ENCODE results near the gene CASP8.

CASP8 gene

DNA sequence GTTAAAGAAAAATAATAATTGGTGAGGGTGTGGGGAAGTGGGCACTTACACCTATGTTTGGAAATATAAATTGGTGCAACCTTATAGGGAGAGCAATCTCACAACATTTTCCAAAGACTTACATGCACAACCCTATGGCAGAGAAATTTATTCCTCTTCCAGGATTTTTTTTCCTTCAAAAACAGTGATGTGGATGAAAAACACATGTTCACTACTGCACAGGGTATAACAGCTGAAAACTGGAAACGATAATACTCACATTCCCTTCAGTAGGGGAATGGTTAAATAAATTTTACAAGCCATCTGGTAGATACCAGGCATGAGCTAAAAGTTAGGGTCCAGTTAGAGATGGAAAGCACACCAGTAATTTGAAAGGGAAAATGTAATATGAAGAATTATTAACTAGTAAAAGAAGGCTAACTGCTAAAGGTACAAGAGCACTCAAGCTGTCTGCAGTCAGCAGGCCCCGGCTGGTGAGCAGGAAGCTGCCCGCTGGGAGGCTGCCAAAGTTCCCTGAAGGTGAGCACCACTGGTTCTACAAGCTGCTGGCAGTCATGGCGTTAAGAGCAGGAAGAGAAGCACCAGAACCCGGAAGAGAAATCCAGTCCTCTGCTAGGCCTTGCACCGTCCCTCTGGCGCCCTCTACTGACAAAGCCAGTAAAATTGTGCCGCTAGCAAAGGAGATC, 28.4 kb upstream of the CASP8 start (continued):
- TF ChIP-seq, protein P1, sequence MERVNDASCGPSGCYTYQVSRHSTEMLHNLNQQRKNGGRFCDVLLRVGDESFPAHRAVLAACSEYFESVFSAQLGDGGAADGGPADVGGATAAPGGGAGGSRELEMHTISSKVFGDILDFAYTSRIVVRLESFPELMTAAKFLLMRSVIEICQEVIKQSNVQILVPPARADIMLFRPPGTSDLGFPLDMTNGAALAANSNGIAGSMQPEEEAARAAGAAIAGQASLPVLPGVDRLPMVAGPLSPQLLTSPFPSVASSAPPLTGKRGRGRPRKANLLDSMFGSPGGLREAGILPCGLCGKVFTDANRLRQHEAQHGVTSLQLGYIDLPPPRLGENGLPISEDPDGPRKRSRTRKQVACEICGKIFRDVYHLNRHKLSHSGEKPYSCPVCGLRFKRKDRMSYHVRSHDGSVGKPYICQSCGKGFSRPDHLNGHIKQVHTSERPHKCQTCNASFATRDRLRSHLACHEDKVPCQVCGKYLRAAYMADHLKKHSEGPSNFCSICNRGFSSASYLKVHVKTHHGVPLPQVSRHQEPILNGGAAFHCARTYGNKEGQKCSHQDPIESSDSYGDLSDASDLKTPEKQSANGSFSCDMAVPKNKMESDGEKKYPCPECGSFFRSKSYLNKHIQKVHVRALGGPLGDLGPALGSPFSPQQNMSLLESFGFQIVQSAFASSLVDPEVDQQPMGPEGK (CRISPR knock-in tag; IDR thresholded peaks at IDR 0.05; ENCODE audit: borderline replicate concordance): no peak
- TF ChIP-seq ZNF565 (CRISPR knock-in tag; conservative IDR thresholded peaks at IDR 0.05; ENCODE audit: low read depth): no peak
- no peak for TF ChIP-seq ARNTL (CRISPR knock-in tag; IDR thresholded peaks at IDR 0.05; ENCODE audit: borderline replicate concordance, low read depth)

DNA sequence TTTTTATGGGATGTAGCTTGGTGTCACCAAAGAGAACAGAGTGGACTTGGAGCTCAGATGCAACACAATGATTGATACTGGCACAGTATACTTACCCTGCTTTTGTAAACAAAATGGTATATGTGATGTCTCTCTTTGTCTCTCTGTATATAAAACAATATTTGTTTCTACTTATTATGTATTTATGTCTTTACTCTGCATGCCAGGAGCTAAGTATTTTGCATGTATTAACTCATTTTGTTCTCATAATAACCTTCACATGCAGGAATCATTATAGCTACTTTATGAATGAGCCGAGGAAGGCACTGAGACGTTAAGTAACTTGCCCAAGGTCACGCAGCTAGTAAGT, 27.9 kb upstream of the CASP8 start:
- ATAC-seq: no peak
- TF ChIP-seq, protein P2, sequence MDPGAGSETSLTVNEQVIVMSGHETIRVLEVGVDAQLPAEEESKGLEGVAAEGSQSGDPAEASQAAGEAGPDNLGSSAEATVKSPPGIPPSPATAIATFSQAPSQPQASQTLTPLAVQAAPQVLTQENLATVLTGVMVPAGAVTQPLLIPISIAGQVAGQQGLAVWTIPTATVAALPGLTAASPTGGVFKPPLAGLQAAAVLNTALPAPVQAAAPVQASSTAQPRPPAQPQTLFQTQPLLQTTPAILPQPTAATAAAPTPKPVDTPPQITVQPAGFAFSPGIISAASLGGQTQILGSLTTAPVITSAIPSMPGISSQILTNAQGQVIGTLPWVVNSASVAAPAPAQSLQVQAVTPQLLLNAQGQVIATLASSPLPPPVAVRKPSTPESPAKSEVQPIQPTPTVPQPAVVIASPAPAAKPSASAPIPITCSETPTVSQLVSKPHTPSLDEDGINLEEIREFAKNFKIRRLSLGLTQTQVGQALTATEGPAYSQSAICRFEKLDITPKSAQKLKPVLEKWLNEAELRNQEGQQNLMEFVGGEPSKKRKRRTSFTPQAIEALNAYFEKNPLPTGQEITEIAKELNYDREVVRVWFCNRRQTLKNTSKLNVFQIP (CRISPR knock-in tag; IDR thresholded peaks at IDR 0.05; ENCODE audit: borderline replicate concordance, low read depth): no peak
- no peak for TF ChIP-seq SNAI2 (CRISPR knock-in tag; IDR thresholded peaks at IDR 0.05)
- TF ChIP-seq, protein P3, sequence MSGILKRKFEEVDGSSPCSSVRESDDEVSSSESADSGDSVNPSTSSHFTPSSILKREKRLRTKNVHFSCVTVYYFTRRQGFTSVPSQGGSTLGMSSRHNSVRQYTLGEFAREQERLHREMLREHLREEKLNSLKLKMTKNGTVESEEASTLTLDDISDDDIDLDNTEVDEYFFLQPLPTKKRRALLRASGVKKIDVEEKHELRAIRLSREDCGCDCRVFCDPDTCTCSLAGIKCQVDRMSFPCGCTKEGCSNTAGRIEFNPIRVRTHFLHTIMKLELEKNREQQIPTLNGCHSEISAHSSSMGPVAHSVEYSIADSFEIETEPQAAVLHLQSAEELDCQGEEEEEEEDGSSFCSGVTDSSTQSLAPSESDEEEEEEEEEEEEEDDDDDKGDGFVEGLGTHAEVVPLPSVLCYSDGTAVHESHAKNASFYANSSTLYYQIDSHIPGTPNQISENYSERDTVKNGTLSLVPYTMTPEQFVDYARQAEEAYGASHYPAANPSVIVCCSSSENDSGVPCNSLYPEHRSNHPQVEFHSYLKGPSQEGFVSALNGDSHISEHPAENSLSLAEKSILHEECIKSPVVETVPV (CRISPR knock-in tag; IDR thresholded peaks at IDR 0.05): no peak
- TF ChIP-seq ZNF70 (CRISPR knock-in tag; IDR thresholded peaks at IDR 0.05): no peak
- no peak for TF ChIP-seq ISL1 (CRISPR knock-in tag; IDR thresholded peaks at IDR 0.05)
- no peak for TF ChIP-seq ZNF8 (CRISPR knock-in tag; IDR thresholded peaks at IDR 0.05)
- TF ChIP-seq, protein P4, sequence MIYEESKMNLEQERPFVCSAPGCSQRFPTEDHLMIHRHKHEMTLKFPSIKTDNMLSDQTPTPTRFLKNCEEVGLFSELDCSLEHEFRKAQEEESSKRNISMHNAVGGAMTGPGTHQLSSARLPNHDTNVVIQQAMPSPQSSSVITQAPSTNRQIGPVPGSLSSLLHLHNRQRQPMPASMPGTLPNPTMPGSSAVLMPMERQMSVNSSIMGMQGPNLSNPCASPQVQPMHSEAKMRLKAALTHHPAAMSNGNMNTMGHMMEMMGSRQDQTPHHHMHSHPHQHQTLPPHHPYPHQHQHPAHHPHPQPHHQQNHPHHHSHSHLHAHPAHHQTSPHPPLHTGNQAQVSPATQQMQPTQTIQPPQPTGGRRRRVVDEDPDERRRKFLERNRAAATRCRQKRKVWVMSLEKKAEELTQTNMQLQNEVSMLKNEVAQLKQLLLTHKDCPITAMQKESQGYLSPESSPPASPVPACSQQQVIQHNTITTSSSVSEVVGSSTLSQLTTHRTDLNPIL (CRISPR knock-in tag; IDR thresholded peaks at IDR 0.05; ENCODE audit: low read depth): no peak
- no peak for TF ChIP-seq PPARA (CRISPR knock-in tag; IDR thresholded peaks at IDR 0.05; ENCODE audit: borderline replicate concordance)
- no peak for TF ChIP-seq ARNTL (CRISPR knock-in tag; IDR thresholded peaks at IDR 0.05; ENCODE audit: borderline replicate concordance, low read depth)
- TF ChIP-seq TCF4 (CRISPR knock-in tag; IDR thresholded peaks at IDR 0.05; ENCODE audit: borderline replicate concordance): no peak
- TF ChIP-seq, protein P5, sequence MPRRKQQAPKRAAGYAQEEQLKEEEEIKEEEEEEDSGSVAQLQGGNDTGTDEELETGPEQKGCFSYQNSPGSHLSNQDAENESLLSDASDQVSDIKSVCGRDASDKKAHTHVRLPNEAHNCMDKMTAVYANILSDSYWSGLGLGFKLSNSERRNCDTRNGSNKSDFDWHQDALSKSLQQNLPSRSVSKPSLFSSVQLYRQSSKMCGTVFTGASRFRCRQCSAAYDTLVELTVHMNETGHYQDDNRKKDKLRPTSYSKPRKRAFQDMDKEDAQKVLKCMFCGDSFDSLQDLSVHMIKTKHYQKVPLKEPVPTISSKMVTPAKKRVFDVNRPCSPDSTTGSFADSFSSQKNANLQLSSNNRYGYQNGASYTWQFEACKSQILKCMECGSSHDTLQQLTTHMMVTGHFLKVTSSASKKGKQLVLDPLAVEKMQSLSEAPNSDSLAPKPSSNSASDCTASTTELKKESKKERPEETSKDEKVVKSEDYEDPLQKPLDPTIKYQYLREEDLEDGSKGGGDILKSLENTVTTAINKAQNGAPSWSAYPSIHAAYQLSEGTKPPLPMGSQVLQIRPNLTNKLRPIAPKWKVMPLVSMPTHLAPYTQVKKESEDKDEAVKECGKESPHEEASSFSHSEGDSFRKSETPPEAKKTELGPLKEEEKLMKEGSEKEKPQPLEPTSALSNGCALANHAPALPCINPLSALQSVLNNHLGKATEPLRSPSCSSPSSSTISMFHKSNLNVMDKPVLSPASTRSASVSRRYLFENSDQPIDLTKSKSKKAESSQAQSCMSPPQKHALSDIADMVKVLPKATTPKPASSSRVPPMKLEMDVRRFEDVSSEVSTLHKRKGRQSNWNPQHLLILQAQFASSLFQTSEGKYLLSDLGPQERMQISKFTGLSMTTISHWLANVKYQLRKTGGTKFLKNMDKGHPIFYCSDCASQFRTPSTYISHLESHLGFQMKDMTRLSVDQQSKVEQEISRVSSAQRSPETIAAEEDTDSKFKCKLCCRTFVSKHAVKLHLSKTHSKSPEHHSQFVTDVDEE (CRISPR knock-in tag; IDR thresholded peaks at IDR 0.05): no peak
- TF ChIP-seq ZNF565 (CRISPR knock-in tag; conservative IDR thresholded peaks at IDR 0.05; ENCODE audit: low read depth): no peak
- TF ChIP-seq GLIS3 (CRISPR knock-in tag; IDR thresholded peaks at IDR 0.05): no peak
- no peak for TF ChIP-seq ESRRG (CRISPR knock-in tag; IDR thresholded peaks at IDR 0.05)
- no peak for TF ChIP-seq ZC3H10 (CRISPR knock-in tag; IDR thresholded peaks at IDR 0.05)
- TF ChIP-seq, protein P1 (CRISPR knock-in tag; IDR thresholded peaks at IDR 0.05; ENCODE audit: borderline replicate concordance): no peak
- no peak for TF ChIP-seq ZFP30 (CRISPR knock-in tag; IDR thresholded peaks at IDR 0.05)
- no peak for TF ChIP-seq CSDC2 (CRISPR knock-in tag; IDR thresholded peaks at IDR 0.05)
- TF ChIP-seq OSR1 (CRISPR knock-in tag; IDR thresholded peaks at IDR 0.05): no peak
- no peak for TF ChIP-seq TOX (CRISPR knock-in tag; IDR thresholded peaks at IDR 0.05; ENCODE audit: borderline replicate concordance)
